ENCODE data around the gene WASF3. TPM values are rescaled to one million over a fixed set of nuclear protein-coding genes. Genes with fewer than 3 reads are reported as not detected.

Gene WASF3
- total and polyA plus RNA-seq, 8 donors: 3.6 to 9.3 (median 5.2) TPM

- Histone ChIP-seq H3K4me3 (no peak overlapping the region), H3K27ac (no peak overlapping the region), H3K36me3 (no peaks in the 10 kb centered on the region), H3K4me1 (no peaks in the 10 kb centered on the region), H3K9me3 (no peaks in the 10 kb centered on the region), H3K27me3 (no peaks in the 10 kb centered on the region)
- intact Hi-C loops (cut with DNase I): no loop called here
- no peak for FAIRE-seq
- no peak for DNase-seq
- ATAC-seq: no peak
- WGBS, 2 donors: 34 to 53% methylated on average over 3 of the region's 3 CpGs
- TF ChIP-seq, protein P1, sequence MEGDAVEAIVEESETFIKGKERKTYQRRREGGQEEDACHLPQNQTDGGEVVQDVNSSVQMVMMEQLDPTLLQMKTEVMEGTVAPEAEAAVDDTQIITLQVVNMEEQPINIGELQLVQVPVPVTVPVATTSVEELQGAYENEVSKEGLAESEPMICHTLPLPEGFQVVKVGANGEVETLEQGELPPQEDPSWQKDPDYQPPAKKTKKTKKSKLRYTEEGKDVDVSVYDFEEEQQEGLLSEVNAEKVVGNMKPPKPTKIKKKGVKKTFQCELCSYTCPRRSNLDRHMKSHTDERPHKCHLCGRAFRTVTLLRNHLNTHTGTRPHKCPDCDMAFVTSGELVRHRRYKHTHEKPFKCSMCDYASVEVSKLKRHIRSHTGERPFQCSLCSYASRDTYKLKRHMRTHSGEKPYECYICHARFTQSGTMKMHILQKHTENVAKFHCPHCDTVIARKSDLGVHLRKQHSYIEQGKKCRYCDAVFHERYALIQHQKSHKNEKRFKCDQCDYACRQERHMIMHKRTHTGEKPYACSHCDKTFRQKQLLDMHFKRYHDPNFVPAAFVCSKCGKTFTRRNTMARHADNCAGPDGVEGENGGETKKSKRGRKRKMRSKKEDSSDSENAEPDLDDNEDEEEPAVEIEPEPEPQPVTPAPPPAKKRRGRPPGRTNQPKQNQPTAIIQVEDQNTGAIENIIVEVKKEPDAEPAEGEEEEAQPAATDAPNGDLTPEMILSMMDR (IDR thresholded peaks at IDR 0.05): no peak
Observed at GRCh38 chr13:26540334-26540733, 17.1 kb upstream of the WASF3 start.

DNA sequence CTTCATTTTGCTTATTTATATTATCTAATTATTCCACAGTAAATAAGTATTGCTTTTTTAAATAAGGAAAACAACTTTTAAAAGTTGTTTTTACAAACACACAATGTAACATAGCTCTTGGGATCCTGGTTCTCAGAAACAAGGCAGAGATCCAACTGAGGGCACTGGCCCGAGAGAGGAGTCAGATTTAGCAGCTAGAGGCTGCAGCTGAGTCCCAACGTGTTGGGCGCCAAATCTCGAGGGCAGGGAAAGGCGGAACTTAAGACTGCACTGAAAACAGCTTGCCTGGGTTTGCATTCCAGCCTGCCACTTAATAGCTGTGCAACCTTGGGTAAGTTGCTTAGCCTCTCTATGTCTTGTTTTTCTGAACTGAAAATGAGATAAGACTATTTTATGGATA lies 16.4 kb upstream of the WASF3 start:
- H3K4me3 ChIP-seq: no peak overlapping the region
- ATAC-seq: no peak
- H3K4me1 ChIP-seq: no peaks in the 10 kb centered on the region
- peaks cover 0 to 2% (median under 1%) of the 10 kb centered on the region in 4 donors for H3K27me3 ChIP-seq
- intact Hi-C loops (cut with DNase I): no loop called here
- no peak for FAIRE-seq
- TF ChIP-seq, protein P1 (IDR thresholded peaks at IDR 0.05): no peak
- H3K36me3 ChIP-seq: no peaks in the 10 kb centered on the region
- no peak overlapping the region for H3K27ac ChIP-seq
- no peak for DNase-seq
- WGBS, 2 donors: 69 to 73% methylated on average over 5 of the region's 5 CpGs
- H3K9me3 ChIP-seq: no peaks in the 10 kb centered on the region

DNA sequence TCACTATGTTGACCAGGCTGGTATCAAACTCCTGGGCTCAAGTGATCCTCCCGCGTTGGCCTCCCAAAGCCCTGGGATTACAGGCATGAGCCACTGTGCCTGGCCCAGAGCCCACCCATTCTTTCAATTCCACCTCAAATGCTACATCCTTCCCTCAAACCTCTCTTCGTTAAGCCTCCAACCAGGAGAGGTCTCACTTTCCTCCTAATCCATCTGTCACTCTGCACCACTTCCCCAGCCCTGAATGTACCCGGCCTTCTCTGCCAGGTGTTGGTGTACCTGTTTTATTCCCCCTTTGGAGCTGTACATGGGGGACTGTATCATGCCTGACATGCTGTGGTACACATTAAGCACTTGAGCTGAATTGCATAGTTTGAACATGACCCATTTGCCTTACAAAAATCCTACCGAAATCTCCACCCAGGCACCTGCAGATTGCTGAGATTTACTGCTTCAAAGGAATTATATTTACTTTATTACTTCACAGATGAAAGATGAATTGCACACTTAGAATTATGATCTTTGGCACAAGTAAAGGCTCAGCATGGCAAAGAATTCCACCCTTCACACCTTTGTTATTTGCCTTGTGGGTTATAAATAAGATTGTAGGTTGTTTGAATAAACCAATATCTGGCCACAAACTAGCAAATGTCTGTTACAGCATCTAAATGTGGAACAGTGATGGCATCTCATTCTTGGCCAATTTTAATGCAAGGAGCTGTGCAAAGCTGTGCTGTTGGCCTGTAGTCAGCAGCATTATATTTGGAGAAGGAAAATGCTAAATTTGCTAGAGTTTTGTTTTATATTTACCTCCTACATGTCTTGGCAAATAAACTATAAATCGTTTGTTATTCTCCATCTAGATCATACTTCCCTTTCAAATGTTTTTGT lies 15.6 kb upstream of the WASF3 start:
- intact Hi-C loops (cut with DNase I): no loop called here
- no peak for FAIRE-seq
- no peaks in the 10 kb centered on the region for H3K4me1 ChIP-seq
- peaks cover 0 to 4% (median 1%) of the 10 kb centered on the region in 4 donors for H3K27me3 ChIP-seq
- no peak for ATAC-seq
- TF ChIP-seq, protein P1 (IDR thresholded peaks at IDR 0.05): no peak
- H3K4me3 ChIP-seq: no peak overlapping the region
- no peak for DNase-seq
- H3K36me3 ChIP-seq: no peaks in the 10 kb centered on the region
- H3K27ac ChIP-seq: no peak overlapping the region
- 67 to 69% methylated on average over 6 of the region's 6 CpGs for WGBS, 2 donors
- H3K9me3 ChIP-seq: no peaks in the 10 kb centered on the region

- DNase-seq (no peak), FAIRE-seq (no peak), ATAC-seq (no peak)
- Histone ChIP-seq H3K27me3 (peaks cover 0 to 4% (median 2%) of the 10 kb centered on the region in 4 donors), H3K4me3 (no peak overlapping the region), H3K27ac (no peak overlapping the region), H3K36me3 (no peaks in the 10 kb centered on the region), H3K9me3 (no peaks in the 10 kb centered on the region), H3K4me1 (no peaks in the 10 kb centered on the region)
- TF ChIP-seq, protein P1 (IDR thresholded peaks at IDR 0.05): no peak
- WGBS, 2 donors: 31 to 33% methylated on average over 8 of the region's 8 CpGs
- intact Hi-C loops (cut with DNase I): no loop called here
Observed at GRCh38 chr13:26544707-26545106, 12.8 kb upstream of the WASF3 start.

GRCh38 chr13:26548205-26548765 lies 9.2 kb upstream of the WASF3 start:
- H3K4me1 ChIP-seq: no peaks in the 10 kb centered on the region
- DNase-seq (no peak), ATAC-seq (no peak), FAIRE-seq (no peak)
- H3K36me3 ChIP-seq: no peaks in the 10 kb centered on the region
- peaks cover 0 to 5% (median 2%) of the 10 kb centered on the region in 4 donors for H3K27me3 ChIP-seq
- TF ChIP-seq, protein P1 (IDR thresholded peaks at IDR 0.05): no peak
- WGBS, 2 donors: 48% methylated on average over 5 of the region's 5 CpGs
- no peak overlapping the region for H3K4me3 ChIP-seq
- H3K27ac ChIP-seq: no peak overlapping the region
- intact Hi-C loops (cut with DNase I): no loop called here
- H3K9me3 ChIP-seq: no peaks in the 10 kb centered on the region

Data from pancreas (tissue), 10 donors.